Measurements from ENCODE around the gene VSTM4. TPM values are rescaled to one million over a fixed set of nuclear protein-coding genes. Genes with fewer than 3 reads are reported as not detected.

Gene VSTM4
- 4.4 and 8.1 TPM in 2 replicates for total RNA-seq
- 4.5 and 27.9 TPM in 2 replicates for polyA plus RNA-seq
- 4.1 and 25.2 TPM in 2 replicates for polyA plus RNA-seq (2012)
- polyA minus RNA-seq (ENCODE audit: low replicate concordance) = 3.7 and 19.5 TPM in 2 replicates

- peak within 1 kb of the TSS; percentile 71 for H2AFZ ChIP-seq (ENCODE audit: low read length)
- TF ChIP-seq CTCF (conservative IDR thresholded peaks at IDR 0.05 in 1 of 2, IDR thresholded peaks at IDR 0.05 in 1 of 2; ENCODE audit: low read depth in 1 of 2, low read length in 2 of 2) (no peak), EZH2 (IDR thresholded peaks at IDR 0.05; ENCODE audit: low read length, missing control alignments) (no peak)
- peak; percentile 33 to 47 for DNase-seq (ENCODE audit: low read depth in 2 of 2)
- no peaks in the 10 kb centered on the region for H3K9me3 ChIP-seq (ENCODE audit: control insufficient read depth, insufficient read depth, low read depth, low read length)
- no peaks in the 10 kb centered on the region for H4K20me1 ChIP-seq (ENCODE audit: control insufficient read depth, extremely low read depth, insufficient read depth, low read length)
- H3K9ac ChIP-seq (ENCODE audit: insufficient read depth, low read length) = peak within 1 kb of the TSS; percentile 71
- H3K27ac ChIP-seq (ENCODE audit: insufficient read depth, low read length) = peak within 1 kb of the TSS; percentile 67
- H3K4me3 ChIP-seq (replicated peaks in 1 of 4; ENCODE audit: control extremely low read depth in 1 of 4, insufficient read depth in 1 of 4, low read depth in 3 of 4, low read length in 4 of 4) = peak within 1 kb of the TSS; percentile 60 to 76 (median 70)
- peaks cover 7% of the 10 kb centered on the region for H3K4me1 ChIP-seq (ENCODE audit: control insufficient read depth, extremely low read depth, insufficient read depth, low read length)
- no peaks in the 10 kb centered on the region for H3K79me2 ChIP-seq (ENCODE audit: control insufficient read depth, insufficient read depth, low read length)
- peaks cover 8% of the 10 kb centered on the region for H3K27me3 ChIP-seq (ENCODE audit: control insufficient read depth, insufficient read depth, low read length)
- no peaks in the 10 kb centered on the region for H3K36me3 ChIP-seq (ENCODE audit: control insufficient read depth, insufficient read depth, low read length)
- peak within 1 kb of the TSS; percentile 79 for H3K4me2 ChIP-seq (ENCODE audit: extremely low read depth, insufficient read depth, low read length)
Measured at GRCh38 chr10:49115015-49115795, at the start of gene VSTM4. TSS of gene VSTM4 (minus strand) at chr10:49115522. CDS start at chr10:49115485, 37 bp downstream.

- Histone ChIP-seq H4K20me1 (ENCODE audit: control insufficient read depth, extremely low read depth, insufficient read depth, low read length) (no peaks in the 10 kb centered on the region), H3K79me2 (ENCODE audit: control insufficient read depth, insufficient read depth, low read length) (no peaks in the 10 kb centered on the region), H3K4me3 (replicated peaks in 1 of 4; ENCODE audit: control extremely low read depth in 1 of 4, insufficient read depth in 1 of 4, low read depth in 3 of 4, low read length in 4 of 4) (no peak overlapping the region), H3K27me3 (ENCODE audit: control insufficient read depth, insufficient read depth, low read length) (no peaks in the 10 kb centered on the region), H3K36me3 (ENCODE audit: control insufficient read depth, insufficient read depth, low read length) (no peaks in the 10 kb centered on the region), H2AFZ (ENCODE audit: low read length) (no peak overlapping the region), H3K9ac (ENCODE audit: insufficient read depth, low read length) (no peak overlapping the region), H3K27ac (ENCODE audit: insufficient read depth, low read length) (no peak overlapping the region), H3K4me2 (ENCODE audit: extremely low read depth, insufficient read depth, low read length) (no peak overlapping the region), H3K4me1 (ENCODE audit: control insufficient read depth, extremely low read depth, insufficient read depth, low read length) (peaks cover 2% of the 10 kb centered on the region), H3K9me3 (ENCODE audit: control insufficient read depth, insufficient read depth, low read depth, low read length) (no peaks in the 10 kb centered on the region)
- DNase-seq (ENCODE audit: low read depth in 2 of 2) = peak; percentile 6 to 30
- TF ChIP-seq EZH2 (IDR thresholded peaks at IDR 0.05; ENCODE audit: low read length, missing control alignments) = no peak
- peak; percentile 61 to 67 for TF ChIP-seq CTCF (conservative IDR thresholded peaks at IDR 0.05 in 1 of 2, IDR thresholded peaks at IDR 0.05 in 1 of 2; ENCODE audit: low read depth in 1 of 2, low read length in 2 of 2)
Measured at GRCh38 chr10:49164559-49165188, 49.4 kb upstream of the VSTM4 start.

GRCh38 chr10:49163741-49164140, 48.4 kb upstream of the VSTM4 start:
- Histone ChIP-seq H3K36me3 (ENCODE audit: control insufficient read depth, insufficient read depth, low read length) (no peaks in the 10 kb centered on the region), H3K4me1 (ENCODE audit: control insufficient read depth, extremely low read depth, insufficient read depth, low read length) (peaks cover 2% of the 10 kb centered on the region), H3K27ac (ENCODE audit: insufficient read depth, low read length) (no peak overlapping the region), H4K20me1 (ENCODE audit: control insufficient read depth, extremely low read depth, insufficient read depth, low read length) (no peaks in the 10 kb centered on the region), H3K4me2 (ENCODE audit: extremely low read depth, insufficient read depth, low read length) (no peak overlapping the region), H3K27me3 (ENCODE audit: control insufficient read depth, insufficient read depth, low read length) (no peaks in the 10 kb centered on the region), H3K9ac (ENCODE audit: insufficient read depth, low read length) (no peak overlapping the region), H2AFZ (ENCODE audit: low read length) (no peak overlapping the region), H3K79me2 (ENCODE audit: control insufficient read depth, insufficient read depth, low read length) (no peaks in the 10 kb centered on the region), H3K4me3 (replicated peaks in 1 of 4; ENCODE audit: control extremely low read depth in 1 of 4, insufficient read depth in 1 of 4, low read depth in 3 of 4, low read length in 4 of 4) (no peak overlapping the region), H3K9me3 (ENCODE audit: control insufficient read depth, insufficient read depth, low read depth, low read length) (no peaks in the 10 kb centered on the region)
- peak; percentile 76 to 89 for DNase-seq (ENCODE audit: low read depth in 2 of 2)
- TF ChIP-seq EZH2 (IDR thresholded peaks at IDR 0.05; ENCODE audit: low read length, missing control alignments) (no peak), CTCF (conservative IDR thresholded peaks at IDR 0.05 in 1 of 2, IDR thresholded peaks at IDR 0.05 in 1 of 2; ENCODE audit: low read depth in 1 of 2, low read length in 2 of 2) (no peak)
